DMS114 treated with DMSO at 0.1 percent for 48 hours (cell line): ENCODE measurements around the gene PCDHGB1.
"Not testable (repeated sequence)": the region's sequence is repeated elsewhere in the genome, so short reads cannot be mapped to it uniquely, and the experiment has no call there.

Experiments used
- DNase-seq: peaks from one replicate; lab custom pipeline; 2025; ENCODE audit not compliant: unreplicated experiment; lab: John Stamatoyannopoulos, UW

The PCDHGB1 gene

DNA sequence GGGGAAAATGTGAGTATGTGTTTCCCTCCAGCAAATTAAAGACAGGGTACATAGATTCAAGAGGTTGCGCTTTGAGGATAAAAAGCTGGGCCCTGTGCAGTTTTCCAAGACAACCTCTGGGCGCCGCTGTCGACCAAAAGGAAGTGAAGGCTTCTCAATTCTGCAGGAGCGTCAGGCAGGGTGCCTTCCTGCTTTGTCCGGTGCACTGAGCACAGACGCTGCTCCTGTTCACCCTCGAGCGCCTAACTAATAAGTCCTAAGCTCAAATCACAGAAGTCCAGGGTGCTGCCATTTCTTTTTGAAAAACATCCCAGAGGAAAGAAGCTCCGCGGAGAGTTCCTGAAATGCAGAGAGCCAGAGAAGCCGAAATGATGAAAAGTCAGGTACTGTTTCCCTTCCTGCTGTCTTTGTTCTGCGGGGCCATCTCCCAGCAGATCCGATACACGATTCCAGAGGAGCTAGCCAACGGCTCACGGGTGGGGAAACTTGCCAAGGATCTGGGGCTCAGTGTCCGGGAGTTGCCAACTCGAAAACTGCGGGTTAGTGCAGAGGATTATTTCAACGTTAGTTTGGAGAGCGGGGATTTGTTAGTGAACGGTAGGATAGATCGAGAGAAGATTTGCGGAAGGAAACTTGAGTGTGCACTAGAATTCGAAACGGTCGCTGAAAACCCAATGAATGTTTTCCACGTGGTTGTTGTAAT, at the start of gene PCDHGB1:
PCDHGB1 (plus strand) TSS at position 183 of the 703 bp plus-strand sequence; CDS start at position 345, 162 bp downstream.
- DNase-seq, result no peak

DNA sequence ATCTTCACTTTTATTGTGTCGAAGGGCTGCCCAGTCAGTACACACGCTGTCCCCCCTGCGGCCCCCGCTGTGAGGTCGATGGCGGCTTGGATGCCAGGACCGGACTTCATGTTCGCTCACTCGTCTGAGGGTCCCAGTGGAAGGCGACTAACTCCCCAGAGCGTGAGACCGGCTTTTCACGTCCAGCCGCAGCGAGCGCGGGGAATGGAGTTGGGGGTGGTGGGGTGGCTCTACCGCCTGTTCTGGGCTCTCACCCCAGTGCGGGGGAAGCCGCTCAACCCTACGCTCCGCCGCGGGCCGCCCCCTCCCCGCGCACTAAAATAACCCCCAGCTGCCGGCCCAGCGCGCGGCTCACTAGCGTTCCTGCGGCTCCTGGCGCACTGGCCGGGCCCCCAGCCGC, 46.1 kb upstream of the PCDHGB1 start, which contains the start of gene SLC25A2:
SLC25A2 (minus strand) TSS at position 294 of the 400 bp plus-strand sequence; CDS start at position 110, 184 bp downstream.
- no peak for DNase-seq

DNA sequence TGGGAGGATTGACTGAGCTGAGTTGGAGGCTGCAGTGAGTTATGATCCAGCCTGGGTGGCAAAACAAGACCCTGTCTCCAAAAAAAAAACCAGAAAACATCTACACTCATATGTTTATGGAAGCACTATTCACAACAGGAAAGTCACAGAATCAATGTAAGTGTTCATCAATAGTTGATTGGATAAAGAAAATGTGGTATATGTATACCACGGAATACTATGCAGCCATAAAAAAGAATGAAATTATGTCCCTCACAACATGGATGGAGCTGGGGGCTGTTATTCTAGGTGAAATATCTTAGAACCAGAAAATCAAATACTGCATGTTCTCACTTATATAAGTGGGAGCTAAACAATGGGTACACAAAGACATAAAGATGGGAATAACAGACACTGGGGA, 43.3 kb upstream of the PCDHGB1 start:
- DNase-seq, result no peak

GRCh38 chr5:141313711-141314110, 36.2 kb upstream of the PCDHGB1 start:
- DNase-seq, result no peak

DNA sequence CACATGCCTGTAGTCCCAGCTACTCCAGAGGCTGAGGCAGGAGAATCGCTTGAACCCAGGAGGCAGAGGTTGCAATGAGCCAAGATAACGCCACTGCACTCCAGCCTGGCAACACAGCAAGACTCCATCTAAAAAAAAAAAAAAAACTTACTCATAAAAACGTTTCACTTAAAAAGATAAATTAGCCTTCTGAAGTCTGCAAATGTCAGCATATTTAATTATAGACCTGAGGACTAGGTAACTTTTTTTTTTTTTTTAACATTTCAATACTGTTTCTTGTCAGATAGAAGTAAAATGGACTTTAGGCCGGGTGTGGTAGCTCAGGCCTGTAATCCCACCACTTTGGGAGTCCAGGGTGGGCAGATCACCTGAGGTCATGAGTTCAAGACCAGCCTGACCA, 32.9 kb upstream of the PCDHGB1 start:
- not testable (repeated sequence) for DNase-seq

DNA sequence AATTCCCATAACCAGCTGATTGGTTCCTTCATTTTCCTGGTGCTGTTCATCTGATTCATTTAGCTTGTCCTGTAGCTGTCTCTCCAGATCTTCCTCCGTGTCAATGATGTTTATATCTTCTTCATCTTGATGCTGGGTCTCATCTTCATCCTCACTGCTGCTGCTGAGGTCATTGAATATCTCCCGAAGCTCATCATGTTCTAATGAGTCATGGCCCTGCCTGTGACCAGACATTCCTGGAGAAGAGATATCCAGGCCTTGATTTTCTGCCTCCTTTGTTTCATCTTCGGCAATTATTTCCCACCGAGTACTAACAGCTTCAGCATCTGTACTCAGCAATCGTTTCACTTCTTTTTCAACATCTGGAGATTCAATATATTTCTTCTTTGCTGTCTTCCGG, 30.7 kb upstream of the PCDHGB1 start:
- DNase-seq, result no peak

GRCh38 chr5:141319699-141320098, 30.2 kb upstream of the PCDHGB1 start:
- DNase-seq, result no peak

DNA sequence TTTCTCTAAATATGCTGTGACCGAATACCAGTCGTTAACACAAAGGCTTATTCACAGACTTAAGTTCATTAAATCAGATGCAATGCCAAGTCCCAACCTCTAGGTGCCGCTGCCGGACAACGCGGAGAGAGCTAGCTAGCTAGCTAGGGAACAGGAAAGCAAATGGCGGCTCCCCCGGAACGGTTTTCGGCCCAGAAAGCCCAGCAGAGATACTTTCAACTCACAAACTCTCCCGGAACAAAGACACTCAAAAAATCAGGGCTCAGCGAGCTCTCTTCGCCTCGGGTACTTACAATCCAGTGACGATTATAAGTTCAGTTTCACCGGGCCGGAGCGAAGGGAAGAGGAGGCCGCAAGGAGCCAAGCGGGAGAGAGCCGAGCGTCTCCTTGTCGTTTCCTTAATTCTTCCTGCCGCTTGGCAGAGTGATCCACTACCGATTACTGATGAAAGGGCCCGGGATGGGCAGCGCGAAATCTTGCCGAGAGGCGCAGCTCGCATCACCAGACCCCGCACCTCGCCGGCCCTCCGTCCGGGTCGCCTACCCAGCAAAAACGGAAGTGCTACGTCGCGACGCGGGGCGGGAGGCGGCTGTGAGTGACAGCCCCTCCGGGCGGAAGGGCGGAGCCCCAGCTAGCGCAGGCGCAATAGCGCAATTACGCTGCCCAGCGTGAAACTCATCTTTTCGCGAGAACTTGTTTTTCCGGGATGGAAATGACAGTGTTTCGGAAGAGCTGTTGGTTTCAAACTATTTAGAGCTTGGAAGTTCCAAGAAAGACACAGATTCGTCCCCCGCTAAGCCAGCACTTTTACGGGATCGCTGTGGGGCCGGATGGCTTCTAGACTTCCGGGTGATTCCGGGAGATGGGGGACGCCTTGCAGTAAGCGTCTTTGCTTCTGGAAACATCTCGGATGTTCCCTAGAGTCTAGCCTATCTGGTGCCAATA, 29.4 kb upstream of the PCDHGB1 start, which contains the start of gene TAF7:
TAF7 (minus strand) TSS at position 560 of the 945 bp plus-strand sequence. CDS start 740 bp downstream, outside the sequence.
- DNase-seq, result peak; percentile 86

DNA sequence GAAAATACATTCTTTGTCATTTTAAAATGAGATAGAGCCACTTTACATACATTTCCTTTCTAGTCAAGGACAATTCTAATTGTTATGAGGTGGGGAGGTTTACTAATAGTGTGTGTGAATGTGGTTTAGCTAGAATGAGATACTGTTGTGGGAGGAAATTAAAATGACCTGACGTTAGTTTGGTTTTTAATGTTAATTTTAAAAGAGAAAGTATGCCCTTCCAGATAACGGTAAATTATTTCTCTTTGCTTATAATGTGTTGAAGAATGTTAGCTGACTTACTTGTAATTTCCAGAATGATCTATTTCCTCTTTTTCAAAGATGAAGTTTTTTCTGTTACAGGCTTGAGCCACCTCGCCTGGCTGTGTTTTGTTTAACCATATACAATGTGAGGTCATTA, 27.6 kb upstream of the PCDHGB1 start:
- DNase-seq, result no peak

DNA sequence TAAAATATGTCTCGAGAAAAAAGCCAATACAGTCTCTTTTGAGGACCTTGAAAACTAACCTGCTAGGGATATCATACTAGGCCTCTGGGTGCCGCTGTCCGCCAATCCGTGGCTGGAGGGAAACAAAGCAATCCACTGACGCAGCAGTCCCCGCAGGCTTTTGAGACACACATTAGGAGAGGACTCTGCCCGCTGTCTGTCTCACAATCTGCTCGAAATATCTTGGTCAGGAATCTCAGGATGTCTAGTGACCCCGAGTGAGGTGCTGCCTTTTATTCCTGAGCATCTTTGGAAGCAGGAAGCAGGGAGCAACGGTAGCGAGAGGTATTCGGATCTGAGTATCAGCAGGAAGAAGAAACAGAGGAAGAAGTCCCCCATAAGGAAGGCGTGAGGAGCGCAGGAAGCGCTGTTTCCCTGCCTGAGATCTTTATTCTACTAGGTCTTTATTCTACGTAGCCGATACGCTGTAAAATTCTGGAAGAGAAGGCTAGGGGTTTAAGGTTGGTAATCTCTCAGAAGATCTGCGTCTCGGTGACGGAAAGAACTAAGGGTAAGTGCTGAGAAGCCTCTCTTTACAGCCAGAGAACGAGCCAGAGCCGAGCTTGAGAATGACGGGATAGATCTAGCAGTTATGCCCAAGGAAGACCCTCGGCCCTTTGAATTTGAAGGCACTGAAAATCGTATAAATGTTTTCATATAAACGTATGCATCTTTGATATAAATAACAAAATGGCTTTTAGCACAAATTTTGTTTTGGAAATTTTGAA, 23.6 kb upstream of the PCDHGB1 start:
- peak; percentile 26 for DNase-seq

DNA sequence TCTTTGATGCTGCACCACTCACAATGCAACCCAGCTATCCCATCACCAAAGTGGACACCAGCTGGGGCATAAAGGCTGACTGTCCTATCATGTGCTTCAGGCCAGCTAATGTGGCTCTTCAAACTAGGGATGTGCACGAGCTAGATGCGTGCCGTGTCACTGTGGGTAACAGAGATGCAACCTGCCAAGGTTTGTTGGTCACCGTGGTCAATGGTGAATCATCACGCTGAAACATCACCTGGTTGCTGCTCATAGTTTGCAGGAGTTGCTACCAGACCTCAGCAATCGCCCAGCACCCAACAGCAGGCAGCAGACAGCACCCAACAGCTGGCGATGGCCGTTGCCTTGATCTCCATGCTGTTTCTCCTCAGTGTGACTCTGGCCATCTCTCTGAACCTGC, 21.7 kb upstream of the PCDHGB1 start:
- no peak for DNase-seq

- DNase-seq, result no peak
These were observed 19.4 kb upstream of the PCDHGB1 start, which contains the start of gene PCDHGA1 for GRCh38 chr5:141330299-141331080. TSS of gene PCDHGA1 (plus strand) at chr5:141330514.

DNA sequence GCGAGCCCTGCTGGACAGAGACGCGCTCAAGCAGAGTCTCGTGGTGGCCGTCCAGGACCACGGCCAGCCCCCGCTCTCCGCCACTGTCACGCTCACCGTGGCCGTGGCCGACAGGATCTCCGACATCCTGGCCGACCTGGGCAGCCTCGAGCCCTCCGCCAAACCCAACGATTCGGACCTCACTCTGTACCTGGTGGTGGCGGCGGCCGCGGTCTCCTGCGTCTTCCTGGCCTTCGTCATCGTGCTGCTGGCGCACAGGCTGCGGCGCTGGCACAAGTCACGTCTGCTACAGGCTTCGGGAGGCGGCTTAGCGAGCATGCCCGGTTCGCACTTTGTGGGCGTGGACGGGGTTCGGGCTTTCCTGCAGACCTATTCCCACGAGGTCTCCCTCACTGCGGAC, 17.3 kb upstream of the PCDHGB1 start:
- DNase-seq, result not testable (repeated sequence)

GRCh38 chr5:141338538-141339306, 11.2 kb upstream of the PCDHGB1 start, which contains the start of gene PCDHGA2:
TSS of gene PCDHGA2 (plus strand) at chr5:141338760.
- no peak for DNase-seq

DNA sequence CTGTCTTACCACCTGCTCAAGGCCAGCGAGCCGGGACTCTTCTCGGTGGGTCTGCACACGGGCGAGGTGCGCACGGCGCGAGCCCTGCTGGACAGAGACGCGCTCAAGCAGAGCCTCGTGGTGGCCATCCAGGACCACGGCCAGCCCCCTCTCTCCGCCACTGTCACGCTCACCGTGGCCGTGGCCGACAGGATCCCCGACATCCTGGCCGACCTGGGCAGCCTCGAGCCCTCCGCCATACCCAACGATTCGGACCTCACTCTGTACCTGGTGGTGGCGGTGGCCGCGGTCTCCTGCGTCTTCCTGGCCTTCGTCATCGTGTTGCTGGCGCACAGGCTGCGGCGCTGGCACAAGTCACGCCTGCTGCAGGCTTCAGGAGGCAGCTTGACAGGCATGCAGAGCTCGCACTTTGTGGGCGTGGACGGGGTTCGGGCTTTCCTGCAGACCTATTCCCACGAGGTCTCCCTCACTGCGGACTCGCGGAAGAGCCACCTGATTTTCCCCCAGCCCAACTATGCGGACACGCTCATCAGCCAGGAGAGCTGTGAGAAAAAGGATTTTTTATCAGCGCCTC, 9.0 kb upstream of the PCDHGB1 start:
- not testable (repeated sequence) for DNase-seq

DNA sequence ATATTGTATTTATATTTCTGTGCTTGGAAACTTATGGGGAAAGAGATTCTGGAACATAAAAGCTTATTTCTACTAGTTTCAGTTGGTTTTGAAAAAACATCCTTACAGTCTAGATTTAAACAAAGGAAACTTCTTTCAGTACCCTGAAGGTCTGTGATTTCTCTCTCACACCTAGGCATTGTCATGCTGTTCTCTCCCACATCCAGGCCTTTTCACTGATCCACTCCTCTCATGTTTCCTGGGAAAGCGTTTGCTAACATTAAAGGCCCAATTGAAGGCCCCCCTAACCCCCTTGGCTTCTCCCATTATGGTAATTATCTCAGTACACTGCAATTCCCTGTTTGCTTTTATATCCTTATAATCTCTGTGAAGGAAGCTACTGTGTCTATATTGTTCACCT, 7.1 kb upstream of the PCDHGB1 start:
- no peak for DNase-seq

GRCh38 chr5:141343242-141343952, 6.5 kb upstream of the PCDHGB1 start, which contains the start of gene PCDHGA3:
TSS of gene PCDHGA3 (plus strand) at chr5:141343829. CDS start at chr5:141344034, 205 bp downstream.
- peak; percentile 76 for DNase-seq

- DNase-seq, result peak; percentile 52
These were observed 5.9 kb upstream of the PCDHGB1 start for GRCh38 chr5:141343953-141344463.
